HG03025 (cell line): ENCODE results near the gene LTK.

Experiments used
- ATAC-seq: cut with Tn5 transposase; IDR thresholded peaks from one replicate; pipeline ENCODE4 v1.9.1; 2021; ENCODE audit warnings: mild to moderate bottlenecking, moderate library complexity; ENCODE audit not compliant: unreplicated experiment, low FRiP score

LTK gene

GRCh38 chr15:41513506-41514227 is at the start of gene LTK:
Gene LTK (minus strand): TSS chr15:41513827. CDS start chr15:41513709, 118 bp downstream.
- ATAC-seq: no peak

- no peak for ATAC-seq
Observed at GRCh38 chr15:41562784-41563198, 49.2 kb upstream of the LTK start.

GRCh38 chr15:41562244-41562643 is 48.6 kb upstream of the LTK start:
- no peak for ATAC-seq

GRCh38 chr15:41561777-41562145 is 48.1 kb upstream of the LTK start:
- no peak for ATAC-seq

- ATAC-seq: no peak
Observed at GRCh38 chr15:41561104-41561776, 47.6 kb upstream of the LTK start.

- no peak for ATAC-seq
Observed at GRCh38 chr15:41560572-41560874, 46.9 kb upstream of the LTK start.

GRCh38 chr15:41559239-41559782 is 45.7 kb upstream of the LTK start:
- ATAC-seq: no peak

GRCh38 chr15:41558400-41559238 is 45.0 kb upstream of the LTK start, which contains the start of gene TYRO3:
Gene TYRO3 (plus strand): TSS chr15:41559212. CDS start chr15:41559258, 46 bp downstream.
- no peak for ATAC-seq

- ATAC-seq: no peak
Observed at GRCh38 chr15:41557673-41558399, 44.2 kb upstream of the LTK start.

GRCh38 chr15:41556677-41557076 is 43.0 kb upstream of the LTK start:
- ATAC-seq: no peak

GRCh38 chr15:41554915-41555314 is 41.3 kb upstream of the LTK start:
- no peak for ATAC-seq

- no peak for ATAC-seq
Observed at GRCh38 chr15:41554343-41554742, 40.7 kb upstream of the LTK start.

GRCh38 chr15:41553731-41554130 is 40.1 kb upstream of the LTK start:
- no peak for ATAC-seq

- ATAC-seq: no peak
Observed at GRCh38 chr15:41550066-41550775, 36.6 kb upstream of the LTK start.

GRCh38 chr15:41546851-41547786 is 33.5 kb upstream of the LTK start:
- no peak for ATAC-seq

- ATAC-seq: no peak
Observed at GRCh38 chr15:41545218-41545617, 31.6 kb upstream of the LTK start.

- no peak for ATAC-seq
Observed at GRCh38 chr15:41544650-41545015, 31.0 kb upstream of the LTK start.

- no peak for ATAC-seq
Observed at GRCh38 chr15:41543521-41543870, 29.9 kb upstream of the LTK start.

- no peak for ATAC-seq
Observed at GRCh38 chr15:41536866-41537265, 23.2 kb upstream of the LTK start.
